Activated CD4-positive, alpha-beta memory T cell treated with anti-CD3 and anti-CD28 coated beads, Interleukin-2, amount 10 ng/mL, durations not matched to agents 7 days and 5 days (primary cell): ENCODE results near the gene IL20RB. TPM values are rescaled to one million over a fixed set of nuclear protein-coding genes. Genes with fewer than 3 reads are reported as not detected.

Experiments used
- CTCF ChIA-PET: fragments of 350-600 bp; sonication (Branson Sonifier 250); formaldehyde crosslinking; loops from one replicate; lab custom pipeline; 2021; ENCODE audit warnings: antibody characterized with exemption, inconsistent platforms; lab: Charles Lee
- POLR2A ChIA-PET: fragments of 350-600 bp; sonication (Branson Sonifier 250); formaldehyde crosslinking; loops from one replicate; lab custom pipeline; 2021; ENCODE audit warnings: antibody characterized with exemption; lab: Charles Lee
- DNase-seq: peaks from one replicate; pipeline ENCODE4 v3.0.0-alpha.2; 2020
- H3K27ac Mint-ChIP-seq: one replicate; pipeline ENCODE4 v1.8.0; 2021; ENCODE audit warnings: mild to moderate bottlenecking, mixed read lengths
- H3K27me3 Mint-ChIP-seq: one replicate; pipeline ENCODE4 v1.8.0; 2021; ENCODE audit warnings: mixed read lengths
- H3K36me3 Mint-ChIP-seq: one replicate; pipeline ENCODE4 v1.8.0; 2021; ENCODE audit warnings: low read depth, mixed read lengths
- H3K4me1 Mint-ChIP-seq: one replicate; pipeline ENCODE4 v1.8.0; 2021; ENCODE audit warnings: mixed read lengths
- H3K4me3 Mint-ChIP-seq: one replicate; pipeline ENCODE4 v1.8.0; 2021; ENCODE audit warnings: mild to moderate bottlenecking, mixed read lengths
- H3K9me3 Mint-ChIP-seq: one replicate; pipeline ENCODE4 v1.8.0; 2021; ENCODE audit warnings: mixed read lengths
- total RNA-seq, 2 experiments: library from RNA; stranded (reverse); gene quantifications; one replicate each; pipeline ENCODE4 v1.2.3, GENCODE V29; 2021

Gene IL20RB
- 1 to 10 TPM; 1.4 to 1.6 TPM for total RNA-seq

GRCh38 chr3:136957751-136958288 lies at the start of gene IL20RB:
IL20RB (plus strand) TSS chr3:136957983; CDS start chr3:136958114, 131 bp downstream.
- H3K27ac Mint-ChIP-seq = no peak within 1 kb of the TSS
- peaks cover 11% of the 10 kb centered on the region for H3K4me1 Mint-ChIP-seq
- no peaks in the 10 kb centered on the region for H3K9me3 Mint-ChIP-seq
- H3K36me3 Mint-ChIP-seq = peaks cover 10% of the 10 kb centered on the region
- no peak for DNase-seq
- ChIA-PET CTCF (no interaction called here), POLR2A (no interaction called here)
- no peaks in the 10 kb centered on the region for H3K27me3 Mint-ChIP-seq
- no peak within 1 kb of the TSS for H3K4me3 Mint-ChIP-seq

- peaks cover 65% of the 10 kb centered on the region for H3K36me3 Mint-ChIP-seq
- CTCF ChIA-PET = no interaction called here
- no peaks in the 10 kb centered on the region for H3K27me3 Mint-ChIP-seq
- H3K9me3 Mint-ChIP-seq = peaks cover 23% of the 10 kb centered on the region
- DNase-seq = no peak
- POLR2A ChIA-PET = no interaction called here
- no peak overlapping the region for H3K27ac Mint-ChIP-seq
- H3K4me3 Mint-ChIP-seq = no peak overlapping the region
- peaks cover 47% of the 10 kb centered on the region for H3K4me1 Mint-ChIP-seq
These were observed 49.5 kb upstream of the IL20RB start for GRCh38 chr3:136908297-136908696.

- H3K36me3 Mint-ChIP-seq = peaks cover 66% of the 10 kb centered on the region
- ChIA-PET POLR2A (interaction anchor here (1.4 to 2.5 kb wide), 2 partner anchors 20 to 47 kb away, joined by 4 to 14 read pairs; partner anchors contain the start of gene NCK1), CTCF (interaction anchor here (1.3 to 1.7 kb wide), 2 partner anchors 104 to 123 kb away, joined by 3 to 6 read pairs; no protein-coding TSS in a partner anchor)
- H3K4me3 Mint-ChIP-seq = no peak overlapping the region
- no peaks in the 10 kb centered on the region for H3K27me3 Mint-ChIP-seq
- H3K9me3 Mint-ChIP-seq = peaks cover 18% of the 10 kb centered on the region
- no peak for DNase-seq
- H3K27ac Mint-ChIP-seq = no peak overlapping the region
- H3K4me1 Mint-ChIP-seq = peaks cover 47% of the 10 kb centered on the region
These were observed 48.6 kb upstream of the IL20RB start for GRCh38 chr3:136909187-136909586.

GRCh38 chr3:136910697-136911096 lies 47.1 kb upstream of the IL20RB start:
- Mint-ChIP-seq H3K27ac (no peak overlapping the region), H3K4me1 (peaks cover 47% of the 10 kb centered on the region), H3K4me3 (no peak overlapping the region), H3K27me3 (no peaks in the 10 kb centered on the region), H3K36me3 (peaks cover 65% of the 10 kb centered on the region), H3K9me3 (peaks cover 17% of the 10 kb centered on the region)
- ChIA-PET CTCF (interaction anchor here (1.1 to 1.7 kb wide), 4 partner anchors 8 to 158 kb away, joined by 3 to 6 read pairs (median 4); partner anchors contain the start of gene STAG1), POLR2A (interaction anchor here (1.4 to 2.5 kb wide), 3 partner anchors 9 to 48 kb away, joined by 3 to 14 read pairs (median 4); partner anchors contain the start of gene NCK1)
- DNase-seq = no peak

GRCh38 chr3:136913168-136913567 lies 44.6 kb upstream of the IL20RB start:
- DNase-seq = no peak
- POLR2A ChIA-PET = no interaction called here
- Mint-ChIP-seq H3K36me3 (peaks cover 62% of the 10 kb centered on the region), H3K4me1 (peaks cover 45% of the 10 kb centered on the region), H3K27ac (no peak overlapping the region), H3K27me3 (no peaks in the 10 kb centered on the region), H3K4me3 (no peak overlapping the region), H3K9me3 (peaks cover 17% of the 10 kb centered on the region)
- CTCF ChIA-PET = no interaction called here

- CTCF ChIA-PET = no interaction called here
- POLR2A ChIA-PET = no interaction called here
- Mint-ChIP-seq H3K27me3 (no peaks in the 10 kb centered on the region), H3K4me3 (no peak overlapping the region), H3K4me1 (peaks cover 45% of the 10 kb centered on the region), H3K9me3 (peaks cover 17% of the 10 kb centered on the region), H3K36me3 (peaks cover 61% of the 10 kb centered on the region), H3K27ac (no peak overlapping the region)
- no peak for DNase-seq
These were observed 43.0 kb upstream of the IL20RB start for GRCh38 chr3:136914739-136915138.

GRCh38 chr3:136916223-136916622 lies 41.6 kb upstream of the IL20RB start:
- ChIA-PET POLR2A (no interaction called here), CTCF (no interaction called here)
- peaks cover 17% of the 10 kb centered on the region for H3K9me3 Mint-ChIP-seq
- DNase-seq = no peak
- H3K27me3 Mint-ChIP-seq = no peaks in the 10 kb centered on the region
- no peak overlapping the region for H3K4me3 Mint-ChIP-seq
- peaks cover 55% of the 10 kb centered on the region for H3K4me1 Mint-ChIP-seq
- no peak overlapping the region for H3K27ac Mint-ChIP-seq
- peaks cover 55% of the 10 kb centered on the region for H3K36me3 Mint-ChIP-seq

GRCh38 chr3:136919799-136920580 lies 37.8 kb upstream of the IL20RB start:
- peaks cover 4% of the 10 kb centered on the region for H3K9me3 Mint-ChIP-seq
- H3K27ac Mint-ChIP-seq = peak overlapping the region; percentile 85
- peaks cover 67% of the 10 kb centered on the region for H3K4me1 Mint-ChIP-seq
- peak overlapping the region; percentile 56 for H3K4me3 Mint-ChIP-seq
- DNase-seq = no peak
- peaks cover 24% of the 10 kb centered on the region for H3K36me3 Mint-ChIP-seq
- ChIA-PET POLR2A (interaction anchor here (0.8 to 3.0 kb wide), 4 partner anchors 10 to 724 kb away, joined by 3 to 49 read pairs (median 6); partner anchors contain the start of genes MSL2, NCK1 and STAG1), CTCF (interaction anchor here (1.1 to 1.3 kb wide), 3 partner anchors 18 to 168 kb away, joined by 3 to 8 read pairs (median 6); partner anchors contain the start of genes NCK1 and STAG1)
- H3K27me3 Mint-ChIP-seq = no peaks in the 10 kb centered on the region

GRCh38 chr3:136920904-136921611 lies 36.7 kb upstream of the IL20RB start:
- peak overlapping the region; percentile 82 for H3K27ac Mint-ChIP-seq
- H3K27me3 Mint-ChIP-seq = no peaks in the 10 kb centered on the region
- ChIA-PET POLR2A (interaction anchor here (1.9 kb wide), 1 partner anchor 59 kb away, joined by 8 read pairs; the partner anchor contains the start of gene NCK1), CTCF (no interaction called here)
- H3K36me3 Mint-ChIP-seq = peaks cover 20% of the 10 kb centered on the region
- H3K4me3 Mint-ChIP-seq = peak overlapping the region; percentile 73
- no peak for DNase-seq
- H3K4me1 Mint-ChIP-seq = peaks cover 70% of the 10 kb centered on the region
- H3K9me3 Mint-ChIP-seq = no peaks in the 10 kb centered on the region

- Mint-ChIP-seq H3K4me1 (peaks cover 49% of the 10 kb centered on the region), H3K27me3 (no peaks in the 10 kb centered on the region), H3K9me3 (no peaks in the 10 kb centered on the region), H3K4me3 (no peak overlapping the region), H3K36me3 (peaks cover 35% of the 10 kb centered on the region), H3K27ac (no peak overlapping the region)
- CTCF ChIA-PET = no interaction called here
- no peak for DNase-seq
- POLR2A ChIA-PET = interaction anchor here (1.0 to 1.2 kb wide), 2 partner anchors 9 to 64 kb away, joined by 3 read pairs; partner anchors contain the start of gene NCK1
These were observed 32.2 kb upstream of the IL20RB start for GRCh38 chr3:136925425-136926190.

GRCh38 chr3:136928240-136928639 lies 29.5 kb upstream of the IL20RB start:
- peaks cover 46% of the 10 kb centered on the region for H3K36me3 Mint-ChIP-seq
- H3K9me3 Mint-ChIP-seq = no peaks in the 10 kb centered on the region
- H3K27ac Mint-ChIP-seq = no peak overlapping the region
- H3K27me3 Mint-ChIP-seq = no peaks in the 10 kb centered on the region
- H3K4me3 Mint-ChIP-seq = no peak overlapping the region
- peaks cover 47% of the 10 kb centered on the region for H3K4me1 Mint-ChIP-seq
- POLR2A ChIA-PET = no interaction called here
- DNase-seq = no peak
- CTCF ChIA-PET = interaction anchor here (0.7 kb wide), 1 partner anchor 10 kb away, joined by 4 read pairs; no protein-coding TSS in a partner anchor

GRCh38 chr3:136929977-136930670 lies 27.7 kb upstream of the IL20RB start:
- H3K4me3 Mint-ChIP-seq = no peak overlapping the region
- H3K36me3 Mint-ChIP-seq = peaks cover 64% of the 10 kb centered on the region
- ChIA-PET CTCF (no interaction called here), POLR2A (no interaction called here)
- no peaks in the 10 kb centered on the region for H3K9me3 Mint-ChIP-seq
- DNase-seq = no peak
- no peaks in the 10 kb centered on the region for H3K27me3 Mint-ChIP-seq
- H3K27ac Mint-ChIP-seq = no peak overlapping the region
- H3K4me1 Mint-ChIP-seq = peaks cover 46% of the 10 kb centered on the region
